ENCODE data around the gene CTAG2.
"Not testable (repeated sequence)": the region's sequence is repeated elsewhere in the genome, so short reads cannot be mapped to it uniquely, and the experiment has no call there.

Gene CTAG2

GRCh38 chrX:154650221-154650510 lies 3.2 kb downstream of the CTAG2 start:
- intact Hi-C loops (cut with DNase I) = no loop called here
- DNase-seq = peak in 11 of 42 donors; percentile 3 to 38 (median 22)

- DNase-seq = no peak
- intact Hi-C loops (cut with DNase I) = no loop called here
Measured at GRCh38 chrX:154649503-154650220, 3.7 kb downstream of the CTAG2 start.

GRCh38 chrX:154648931-154649330 lies 4.4 kb downstream of the CTAG2 start:
- no peak for DNase-seq
- intact Hi-C loops (cut with DNase I) = no loop called here

- DNase-seq; intact Hi-C loops (cut with DNase I): not testable (repeated sequence)
Measured at GRCh38 chrX:154645745-154646378, 7.5 kb downstream of the CTAG2 start.

- DNase-seq; intact Hi-C loops (cut with DNase I): not testable (repeated sequence)
Measured at GRCh38 chrX:154643708-154644107, 9.7 kb downstream of the CTAG2 start.

- DNase-seq; intact Hi-C loops (cut with DNase I): not testable (repeated sequence)
Measured at GRCh38 chrX:154641740-154642139, 11.6 kb downstream of the CTAG2 start.

- intact Hi-C loops (cut with DNase I); DNase-seq: not testable (repeated sequence)
Measured at GRCh38 chrX:154633661-154634060, 19.7 kb downstream of the CTAG2 start.

- DNase-seq; intact Hi-C loops (cut with DNase I): not testable (repeated sequence)
Measured at GRCh38 chrX:154630949-154631348, 22.4 kb downstream of the CTAG2 start.

- intact Hi-C loops (cut with DNase I) = not testable (repeated sequence)
Measured at GRCh38 chrX:154628960-154629359, 24.4 kb downstream of the CTAG2 start.

GRCh38 chrX:154620767-154621414 lies 32.5 kb downstream of the CTAG2 start:
- intact Hi-C loops (cut with DNase I); DNase-seq: not testable (repeated sequence)

More at GRCh38 chrX:154628960-154629359, 24.4 kb downstream of the CTAG2 start:
- not testable (repeated sequence) for DNase-seq

- DNase-seq; intact Hi-C loops (cut with DNase I): not testable (repeated sequence)
Measured at GRCh38 chrX:154619182-154619581, 34.2 kb downstream of the CTAG2 start, which contains the start of gene CTAG1B. Gene CTAG1B (minus strand): TSS chrX:154619282. CDS start chrX:154619218, 64 bp downstream.

- intact Hi-C loops (cut with DNase I); DNase-seq: not testable (repeated sequence)
Measured at GRCh38 chrX:154613586-154613985, 39.8 kb downstream of the CTAG2 start.

- intact Hi-C loops (cut with DNase I); DNase-seq: not testable (repeated sequence)
Measured at GRCh38 chrX:154611146-154611545, 42.2 kb downstream of the CTAG2 start.

GRCh38 chrX:154608823-154609222 lies 44.6 kb downstream of the CTAG2 start:
- intact Hi-C loops (cut with DNase I); DNase-seq: not testable (repeated sequence)

- intact Hi-C loops (cut with DNase I); DNase-seq: not testable (repeated sequence)
Measured at GRCh38 chrX:154607976-154608375, 45.4 kb downstream of the CTAG2 start.

GRCh38 chrX:154607370-154607769 lies 46.0 kb downstream of the CTAG2 start:
- intact Hi-C loops (cut with DNase I) = no loop called here
- DNase-seq = no peak

- no peak for DNase-seq
- intact Hi-C loops (cut with DNase I) = no loop called here
Measured at GRCh38 chrX:154605566-154605965, 47.8 kb downstream of the CTAG2 start.

- intact Hi-C loops (cut with DNase I) = no loop called here
- peak in 11 of 42 donors; percentile 1 to 55 (median 15) for DNase-seq
Measured at GRCh38 chrX:154603438-154604430, 49.6 kb downstream of the CTAG2 start.
